Measurements from ENCODE around the gene OTUD6A. TPM values are rescaled to one million over a fixed set of nuclear protein-coding genes. Genes with fewer than 3 reads are reported as not detected.

OTUD6A gene
- total RNA-seq, 4 donors from 2014 or later = not detected

DNA sequence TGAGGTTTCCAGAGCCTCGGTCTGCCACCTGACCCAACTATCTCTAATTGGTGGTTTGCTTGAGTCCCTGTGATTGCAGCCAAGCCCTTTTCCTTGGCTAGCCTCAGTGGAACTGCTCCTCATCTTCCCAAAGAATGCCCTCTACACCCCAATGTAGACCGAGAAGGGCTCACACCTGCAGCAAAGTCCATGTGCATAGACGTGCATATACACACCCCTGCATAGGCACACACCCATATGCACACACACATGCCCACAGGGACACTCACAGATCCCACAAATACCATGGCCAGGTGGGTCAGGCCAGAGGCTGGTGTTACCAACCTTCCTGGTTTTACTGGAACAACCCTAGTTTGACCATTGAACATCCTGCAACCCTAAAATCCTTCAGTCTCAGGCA, 12.9 kb upstream of the OTUD6A start:
- Histone ChIP-seq H3K4me1 (no peaks in the 10 kb centered on the region), H3K27me3 (no peaks in the 10 kb centered on the region), H3K9me3 (no peaks in the 10 kb centered on the region), H3K27ac (no peak overlapping the region), H3K36me3 (no peaks in the 10 kb centered on the region), H3K4me3 (no peak overlapping the region)
- intact Hi-C loops (cut with DNase I; ENCODE audit: low total_unique reads) (no loop called here), in situ Hi-C loops (cut with MboI; ENCODE audit: low sequenced_read_pairs in 4 of 4) (loop anchor here in 1 of 4 donors (25.0 kb wide), 1 partner anchor 512 kb away; no protein-coding TSS in a partner anchor)
- TF ChIP-seq, protein P1, sequence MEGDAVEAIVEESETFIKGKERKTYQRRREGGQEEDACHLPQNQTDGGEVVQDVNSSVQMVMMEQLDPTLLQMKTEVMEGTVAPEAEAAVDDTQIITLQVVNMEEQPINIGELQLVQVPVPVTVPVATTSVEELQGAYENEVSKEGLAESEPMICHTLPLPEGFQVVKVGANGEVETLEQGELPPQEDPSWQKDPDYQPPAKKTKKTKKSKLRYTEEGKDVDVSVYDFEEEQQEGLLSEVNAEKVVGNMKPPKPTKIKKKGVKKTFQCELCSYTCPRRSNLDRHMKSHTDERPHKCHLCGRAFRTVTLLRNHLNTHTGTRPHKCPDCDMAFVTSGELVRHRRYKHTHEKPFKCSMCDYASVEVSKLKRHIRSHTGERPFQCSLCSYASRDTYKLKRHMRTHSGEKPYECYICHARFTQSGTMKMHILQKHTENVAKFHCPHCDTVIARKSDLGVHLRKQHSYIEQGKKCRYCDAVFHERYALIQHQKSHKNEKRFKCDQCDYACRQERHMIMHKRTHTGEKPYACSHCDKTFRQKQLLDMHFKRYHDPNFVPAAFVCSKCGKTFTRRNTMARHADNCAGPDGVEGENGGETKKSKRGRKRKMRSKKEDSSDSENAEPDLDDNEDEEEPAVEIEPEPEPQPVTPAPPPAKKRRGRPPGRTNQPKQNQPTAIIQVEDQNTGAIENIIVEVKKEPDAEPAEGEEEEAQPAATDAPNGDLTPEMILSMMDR (IDR thresholded peaks at IDR 0.05 in 4 of 5, conservative IDR thresholded peaks at IDR 0.05 in 1 of 5) = no peak
- no peak for TF ChIP-seq POLR2A (IDR thresholded peaks at IDR 0.05)
- DNase-seq (no peak), ATAC-seq (no peak)

DNA sequence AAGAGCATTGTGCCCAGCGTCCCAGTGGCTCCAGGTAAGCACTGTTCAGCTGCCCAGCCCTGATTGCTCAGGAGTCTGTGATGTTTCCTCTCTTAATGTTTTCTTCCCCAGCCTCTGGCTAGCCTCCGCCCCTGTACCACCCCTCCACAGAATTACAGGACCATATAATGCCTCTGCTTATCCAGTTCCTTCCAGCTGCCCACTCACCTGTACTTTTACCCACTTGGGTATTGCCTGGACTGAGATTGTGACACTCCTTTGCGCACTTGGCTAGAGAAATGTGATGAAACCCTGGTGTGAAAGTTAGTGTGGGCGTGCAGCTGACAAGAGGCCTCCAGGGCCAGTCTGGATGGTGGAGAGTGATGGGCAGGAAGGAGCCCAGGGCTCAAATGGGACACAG, 12.3 kb upstream of the OTUD6A start, which contains the start of gene AWAT2:
Gene AWAT2 (minus strand): TSS at position 14 of the 400 bp plus-strand sequence. CDS start 6 bp downstream, at position 8.
- H3K27me3 ChIP-seq = no peaks in the 10 kb centered on the region
- H3K27ac ChIP-seq = no peak within 1 kb of the TSS
- DNase-seq = no peak
- no peaks in the 10 kb centered on the region for H3K4me1 ChIP-seq
- H3K9me3 ChIP-seq = no peaks in the 10 kb centered on the region
- ATAC-seq = no peak
- no peak within 1 kb of the TSS for H3K4me3 ChIP-seq
- H3K36me3 ChIP-seq = no peaks in the 10 kb centered on the region
- in situ Hi-C loops (cut with MboI; ENCODE audit: low sequenced_read_pairs in 4 of 4) (loop anchor here in 1 of 4 donors (25.0 kb wide), 1 partner anchor 513 kb away; no protein-coding TSS in a partner anchor), intact Hi-C loops (cut with DNase I; ENCODE audit: low total_unique reads) (no loop called here)
- TF ChIP-seq, protein P1 (IDR thresholded peaks at IDR 0.05 in 4 of 5, conservative IDR thresholded peaks at IDR 0.05 in 1 of 5) = no peak
- no peak for TF ChIP-seq POLR2A (IDR thresholded peaks at IDR 0.05)

DNA sequence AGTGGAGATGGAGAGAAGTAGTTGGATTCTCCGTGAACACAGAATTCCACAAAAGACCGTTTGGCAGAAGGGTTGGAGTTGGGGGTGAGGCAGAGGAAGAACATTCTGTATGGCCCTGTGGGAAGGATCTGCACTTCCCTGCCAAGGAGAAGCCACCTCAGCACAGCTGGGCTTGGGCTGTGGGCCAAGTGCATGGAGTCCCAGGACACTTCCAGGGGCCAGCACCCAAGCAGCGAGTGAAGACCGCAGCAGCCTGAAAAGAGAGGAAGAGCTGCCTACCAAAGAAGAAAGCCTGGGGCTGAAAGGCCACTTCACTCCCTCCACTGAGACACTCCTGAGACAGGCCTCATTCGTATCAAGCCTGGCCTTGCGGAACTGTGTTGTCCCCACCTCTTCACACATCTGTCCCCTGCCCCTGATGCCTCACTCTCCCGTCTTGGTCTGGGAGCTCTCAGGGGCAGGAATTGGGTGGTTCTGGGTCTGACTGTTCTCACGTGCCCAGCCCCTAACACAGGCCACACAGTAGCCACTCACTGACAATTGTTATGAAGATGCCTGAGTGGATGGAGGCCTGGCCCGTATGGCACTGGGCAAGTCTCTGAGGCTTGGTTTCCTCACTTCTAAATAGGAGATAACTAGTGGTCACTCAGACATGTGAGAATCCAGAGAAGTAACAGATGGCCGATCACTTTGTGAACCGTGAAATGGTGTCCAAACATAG, 9.2 kb upstream of the OTUD6A start:
- intact Hi-C loops (cut with DNase I; ENCODE audit: low total_unique reads) = no loop called here
- no peak for DNase-seq

DNA sequence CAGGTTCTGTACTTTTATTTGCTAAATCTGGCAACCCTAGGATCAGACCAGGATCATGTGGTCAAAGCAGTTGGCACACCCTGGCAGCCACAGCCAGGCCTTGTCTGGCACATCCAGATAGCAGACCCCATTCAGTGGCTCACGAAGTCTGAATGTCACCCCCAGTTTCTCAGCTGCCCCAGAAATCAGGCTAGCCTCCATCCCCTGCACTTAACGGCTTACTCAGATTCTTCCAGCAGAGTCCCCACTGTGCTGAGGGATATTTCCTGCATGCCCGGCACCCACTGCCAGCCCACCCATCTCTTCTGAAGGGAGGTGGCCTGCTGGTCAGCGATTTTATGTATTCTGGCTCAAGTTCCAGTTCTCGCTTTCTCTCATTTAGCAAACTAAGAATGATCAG, 7.9 kb upstream of the OTUD6A start:
- no peaks in the 10 kb centered on the region for H3K36me3 ChIP-seq
- H3K4me3 ChIP-seq = no peak overlapping the region
- no peak for TF ChIP-seq POLR2A (IDR thresholded peaks at IDR 0.05)
- TF ChIP-seq, protein P1 (IDR thresholded peaks at IDR 0.05 in 4 of 5, conservative IDR thresholded peaks at IDR 0.05 in 1 of 5) = no peak
- H3K9me3 ChIP-seq = no peaks in the 10 kb centered on the region
- H3K27me3 ChIP-seq = peaks cover 0 to 4% (median 0%) of the 10 kb centered on the region in 3 donors
- intact Hi-C loops (cut with DNase I; ENCODE audit: low total_unique reads) (no loop called here), in situ Hi-C loops (cut with MboI; ENCODE audit: low sequenced_read_pairs in 4 of 4) (no loop called here)
- ATAC-seq = no peak
- DNase-seq = no peak
- no peak overlapping the region for H3K27ac ChIP-seq
- no peaks in the 10 kb centered on the region for H3K4me1 ChIP-seq

More for the DNA sequence above, 9.2 kb upstream of the OTUD6A start:
- ATAC-seq = no peak
- peaks cover 0 to 4% (median 0%) of the 10 kb centered on the region in 3 donors for H3K27me3 ChIP-seq
- no peak overlapping the region for H3K4me3 ChIP-seq
- TF ChIP-seq POLR2A (IDR thresholded peaks at IDR 0.05) = no peak
- TF ChIP-seq, protein P1 (IDR thresholded peaks at IDR 0.05 in 4 of 5, conservative IDR thresholded peaks at IDR 0.05 in 1 of 5) = no peak
- H3K9me3 ChIP-seq = no peaks in the 10 kb centered on the region
- H3K36me3 ChIP-seq = no peaks in the 10 kb centered on the region
- in situ Hi-C loops (cut with MboI; ENCODE audit: low sequenced_read_pairs in 4 of 4) = no loop called here
- H3K4me1 ChIP-seq = no peaks in the 10 kb centered on the region
- H3K27ac ChIP-seq = no peak overlapping the region

Measured in gastrocnemius medialis (tissue), 4 donors.